Measurements from ENCODE around the gene FPR3. TPM values are rescaled to one million over a fixed set of nuclear protein-coding genes. Genes with fewer than 3 reads are reported as not detected.

FPR3 gene
- total and polyA plus RNA-seq, 12 donors: 1.1 to 33.8 (median 18.1) TPM

DNA sequence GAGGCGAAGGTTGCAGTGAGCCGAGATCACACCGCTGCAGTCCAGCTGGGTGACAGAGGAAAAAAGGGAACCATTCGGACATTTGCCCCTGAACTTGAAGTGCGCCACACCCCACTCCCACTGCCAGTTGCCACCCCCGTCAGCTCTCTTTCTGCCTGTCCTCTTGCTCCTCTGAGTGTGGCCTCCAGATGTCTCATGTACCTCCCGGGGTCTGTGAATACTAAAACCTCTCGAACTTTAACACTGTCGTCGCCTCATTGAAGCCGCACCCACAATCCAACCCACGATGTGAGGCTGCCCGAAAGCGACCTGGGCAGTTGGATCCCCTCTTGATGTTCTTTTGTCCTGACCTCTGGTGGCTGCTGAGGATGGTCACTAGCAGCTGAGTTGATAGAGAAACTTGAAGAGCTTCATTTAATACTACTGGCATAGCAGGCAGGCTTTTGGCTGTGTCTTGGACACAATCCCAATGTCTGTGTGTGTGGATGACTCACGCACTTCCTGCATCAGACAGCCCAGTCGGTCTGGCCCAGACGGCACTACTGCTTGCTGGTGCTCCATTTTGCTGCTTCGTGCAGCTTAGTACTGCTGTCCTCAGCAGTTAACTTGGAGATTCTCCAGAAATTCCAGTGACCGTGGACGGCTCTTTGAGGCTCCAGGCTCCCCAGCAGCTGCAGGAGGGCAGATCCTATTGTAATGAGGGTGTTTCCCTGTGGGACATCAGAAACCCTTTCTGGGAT, 4.2 kb downstream of the FPR3 start:
- H3K27me3 ChIP-seq: no peaks in the 10 kb centered on the region
- DNase-seq: peak; percentile 79 to 97 (median 95)
- peaks cover 15 to 19% of the 10 kb centered on the region in 2 donors for H3K4me1 ChIP-seq (replicated peaks in 1 of 2)
- H3K4me3 ChIP-seq: peak overlapping the region in 1 of 4 donors; percentile 25
- H3K9me3 ChIP-seq (replicated peaks in 1 of 3): no peaks in the 10 kb centered on the region
- WGBS, 4 donors: 38 to 51% (median 43%) methylated on average over 15 to 20 of the region's 20 CpGs
- H3K27ac ChIP-seq: peak overlapping the region; percentile 79 to 94 (median 86)
- TF ChIP-seq, protein P1, sequence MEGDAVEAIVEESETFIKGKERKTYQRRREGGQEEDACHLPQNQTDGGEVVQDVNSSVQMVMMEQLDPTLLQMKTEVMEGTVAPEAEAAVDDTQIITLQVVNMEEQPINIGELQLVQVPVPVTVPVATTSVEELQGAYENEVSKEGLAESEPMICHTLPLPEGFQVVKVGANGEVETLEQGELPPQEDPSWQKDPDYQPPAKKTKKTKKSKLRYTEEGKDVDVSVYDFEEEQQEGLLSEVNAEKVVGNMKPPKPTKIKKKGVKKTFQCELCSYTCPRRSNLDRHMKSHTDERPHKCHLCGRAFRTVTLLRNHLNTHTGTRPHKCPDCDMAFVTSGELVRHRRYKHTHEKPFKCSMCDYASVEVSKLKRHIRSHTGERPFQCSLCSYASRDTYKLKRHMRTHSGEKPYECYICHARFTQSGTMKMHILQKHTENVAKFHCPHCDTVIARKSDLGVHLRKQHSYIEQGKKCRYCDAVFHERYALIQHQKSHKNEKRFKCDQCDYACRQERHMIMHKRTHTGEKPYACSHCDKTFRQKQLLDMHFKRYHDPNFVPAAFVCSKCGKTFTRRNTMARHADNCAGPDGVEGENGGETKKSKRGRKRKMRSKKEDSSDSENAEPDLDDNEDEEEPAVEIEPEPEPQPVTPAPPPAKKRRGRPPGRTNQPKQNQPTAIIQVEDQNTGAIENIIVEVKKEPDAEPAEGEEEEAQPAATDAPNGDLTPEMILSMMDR (IDR thresholded peaks at IDR 0.05): peak in 4 of 6 experiments; percentile 13 to 43 (median 26)
- TF ChIP-seq POLR2A (IDR thresholded peaks at IDR 0.05): peak in 1 of 2 donors; percentile 60
- H3K36me3 ChIP-seq (replicated peaks in 1 of 2): no peaks in the 10 kb centered on the region
- intact Hi-C loops (cut with DNase I): no loop called here

DNA sequence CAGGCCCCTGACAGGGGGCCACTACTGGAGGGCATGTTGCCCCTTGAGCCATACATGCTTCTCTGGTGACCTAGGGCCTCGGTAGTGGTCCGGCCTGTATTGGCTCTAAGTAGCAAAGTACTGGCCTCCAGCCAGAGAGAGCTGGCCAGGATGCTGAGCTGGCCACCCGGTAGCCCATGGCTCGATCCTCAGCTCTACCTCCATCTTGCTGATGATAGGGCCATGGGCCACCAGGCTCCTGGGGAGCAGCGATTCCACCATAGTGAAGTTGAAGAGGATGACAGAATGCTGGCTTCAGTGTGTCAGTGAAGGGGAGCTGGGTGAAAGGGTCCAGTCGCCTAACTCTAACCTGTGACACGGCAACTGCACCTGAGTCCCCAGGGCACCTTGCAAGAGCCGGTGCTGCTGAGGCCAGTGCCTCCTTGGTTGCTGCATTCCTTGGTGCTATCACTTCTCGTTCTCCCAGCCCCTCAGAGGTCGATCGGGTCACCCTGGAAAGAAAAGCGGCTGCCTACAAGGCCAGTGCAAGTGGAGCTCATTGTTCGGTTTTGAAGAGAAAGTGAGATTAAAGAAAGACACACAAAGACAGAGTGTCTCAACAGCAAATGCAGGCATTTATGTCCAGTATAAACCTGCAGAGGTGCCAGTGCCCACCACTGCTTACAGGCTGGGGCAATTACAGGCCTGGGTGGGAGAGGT, 5.0 kb downstream of the FPR3 start:
- intact Hi-C loops (cut with DNase I): no loop called here

DNA sequence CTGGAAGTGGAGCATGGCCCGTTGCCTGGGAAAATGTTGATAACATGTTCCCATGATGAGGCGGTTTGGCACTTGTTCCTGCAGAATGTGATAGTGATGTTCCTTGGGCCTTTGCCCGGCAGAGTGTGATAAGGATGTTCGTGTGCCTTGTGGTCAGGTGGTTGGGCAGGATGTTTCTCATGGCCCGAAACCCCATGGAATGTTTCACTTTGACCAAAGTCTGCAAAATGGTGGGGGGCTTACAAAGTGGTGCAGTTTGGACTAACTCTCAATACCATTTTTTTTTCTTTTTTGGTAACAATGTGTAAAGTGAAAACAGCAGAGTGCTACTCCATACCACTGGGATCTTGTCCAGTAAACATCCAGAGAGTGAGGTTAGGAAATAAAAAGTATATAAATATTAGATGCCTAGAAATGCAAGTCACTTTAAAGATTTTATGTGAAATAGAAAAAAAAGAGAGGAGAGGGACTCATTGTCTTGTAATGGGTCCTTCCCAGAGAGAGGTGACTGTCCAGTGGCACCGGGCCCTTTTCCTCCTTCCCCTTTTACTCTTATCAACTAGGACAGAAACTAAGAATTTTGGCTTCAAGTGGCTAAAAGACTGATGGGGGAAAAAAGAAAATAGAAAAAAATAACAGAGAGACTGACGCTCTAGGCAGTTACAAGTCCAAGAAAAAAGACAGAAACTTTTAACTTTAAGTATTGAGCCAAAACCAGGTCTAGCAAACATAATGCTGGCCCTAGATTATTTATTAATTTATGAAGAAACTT, 5.7 kb downstream of the FPR3 start:
- Histone ChIP-seq H3K27me3 (no peaks in the 10 kb centered on the region), H3K36me3 (replicated peaks in 1 of 2) (no peaks in the 10 kb centered on the region), H3K9me3 (replicated peaks in 1 of 3) (no peaks in the 10 kb centered on the region), H3K4me3 (peak overlapping the region in 1 of 4 donors; percentile 8), H3K27ac (peak overlapping the region; percentile 50 to 94 (median 80)), H3K4me1 (replicated peaks in 1 of 2) (peaks cover 15 to 19% of the 10 kb centered on the region in 2 donors)
- DNase-seq: peak; percentile 65 to 96 (median 91)
- 34 to 45% (median 40%) methylated on average over 6 to 7 of the region's 7 CpGs for WGBS, 4 donors
- intact Hi-C loops (cut with DNase I): no loop called here
- TF ChIP-seq POLR2A (IDR thresholded peaks at IDR 0.05): no peak
- TF ChIP-seq, protein P1 (IDR thresholded peaks at IDR 0.05): no peak

More for the DNA sequence above, 5.0 kb downstream of the FPR3 start:
- no peaks in the 10 kb centered on the region for H3K27me3 ChIP-seq
- WGBS, 4 donors: 62 to 71% (median 64%) methylated on average over 9 to 13 of the region's 13 CpGs
- no peak for TF ChIP-seq POLR2A (IDR thresholded peaks at IDR 0.05)
- TF ChIP-seq, protein P1 (IDR thresholded peaks at IDR 0.05): no peak
- peak overlapping the region; percentile 79 to 94 (median 86) for H3K27ac ChIP-seq
- H3K4me3 ChIP-seq: peak overlapping the region in 1 of 4 donors; percentile 8
- H3K36me3 ChIP-seq (replicated peaks in 1 of 2): no peaks in the 10 kb centered on the region
- H3K4me1 ChIP-seq (replicated peaks in 1 of 2): peaks cover 15 to 19% of the 10 kb centered on the region in 2 donors
- H3K9me3 ChIP-seq (replicated peaks in 1 of 3): no peaks in the 10 kb centered on the region
- DNase-seq: peak in 1 of 7 donors; percentile 44

DNA sequence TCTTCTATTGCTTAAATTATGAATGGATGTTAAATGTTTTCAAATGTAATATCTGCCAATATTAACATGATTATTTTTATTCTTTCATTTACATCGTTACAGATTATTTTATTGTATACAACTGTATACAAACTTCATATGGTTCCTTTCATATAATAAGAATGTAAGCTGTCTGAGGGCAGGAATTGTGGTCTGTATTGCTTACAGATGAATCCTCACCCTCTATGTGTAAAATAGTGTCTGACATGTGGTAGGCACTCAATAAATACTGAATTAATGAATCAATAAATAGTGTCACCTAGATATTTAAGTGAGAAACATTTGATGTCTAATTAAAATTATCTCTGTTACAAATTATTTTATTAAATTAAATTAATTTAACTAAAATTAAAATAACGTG, 7.8 kb downstream of the FPR3 start:
- Histone ChIP-seq H3K9me3 (replicated peaks in 1 of 3) (no peaks in the 10 kb centered on the region), H3K27ac (peak overlapping the region in 1 of 5 donors; percentile 56), H3K27me3 (no peaks in the 10 kb centered on the region), H3K4me1 (replicated peaks in 1 of 2) (peaks cover 15 to 25% of the 10 kb centered on the region in 2 donors), H3K4me3 (no peak overlapping the region), H3K36me3 (replicated peaks in 1 of 2) (no peaks in the 10 kb centered on the region)
- no peak for TF ChIP-seq POLR2A (IDR thresholded peaks at IDR 0.05)
- TF ChIP-seq, protein P1 (IDR thresholded peaks at IDR 0.05): no peak
- intact Hi-C loops (cut with DNase I): no loop called here
- 70 to 76% (median 73%) methylated on average over 2 of the region's 2 CpGs for WGBS, 4 donors
- no peak for DNase-seq

Measured in adrenal gland (tissue), 12 donors.